ENCODE results near the gene TES.

The TES gene

GRCh38 chr7:116187400-116187799, 22.9 kb upstream of the TES start:
- no peak overlapping the region for H2BK12ac ChIP-seq (ENCODE audit: low read length)
- peaks cover 8 to 9% of the 10 kb centered on the region in 2 donors for H3K9me3 ChIP-seq (replicated peaks in 1 of 2; ENCODE audit: control insufficient read depth in 2 of 2, insufficient read depth in 1 of 2, low read depth in 1 of 2, low read length in 2 of 2)
- no peaks in the 10 kb centered on the region for H3K36me3 ChIP-seq (replicated peaks in 1 of 2; ENCODE audit: control insufficient read depth in 2 of 2, insufficient read depth in 2 of 2, low read length in 2 of 2)
- H3K4me1 ChIP-seq (ENCODE audit: control insufficient read depth in 2 of 2, insufficient read depth in 1 of 2, low read depth in 1 of 2, low read length in 2 of 2), result no peaks in the 10 kb centered on the region
- no CpG with 5 or more reads among the region's 1 CpG for WGBS, 2 donors (ENCODE audit: extremely low coverage in 2 of 2, insufficient read length in 2 of 2, insufficient replicate concordance in 1 of 2)
- H2AFZ ChIP-seq (ENCODE audit: low read length), result no peak overlapping the region
- DNase-seq (ENCODE audit: low spot score), result no peak
- H3K4me2 ChIP-seq (ENCODE audit: insufficient read depth, low read length, poor library complexity, severe bottlenecking), result no peak overlapping the region
- no peak overlapping the region for H3K9ac ChIP-seq (ENCODE audit: low read depth, low read length, poor library complexity)
- no peak overlapping the region for H2BK5ac ChIP-seq (ENCODE audit: low read length)
- no peak overlapping the region for H3K27ac ChIP-seq (replicated peaks; ENCODE audit: low read length)
- no peak overlapping the region for H3K14ac ChIP-seq (ENCODE audit: low read length)
- H3K79me1 ChIP-seq (ENCODE audit: low read depth, low read length), result no peaks in the 10 kb centered on the region
- H3K18ac ChIP-seq (ENCODE audit: low read length), result no peak overlapping the region
- H4K91ac ChIP-seq (ENCODE audit: low read depth, low read length, poor library complexity), result no peak overlapping the region
- H3K23ac ChIP-seq (ENCODE audit: low read depth, low read length, poor library complexity), result no peak overlapping the region
- no peak overlapping the region for H2BK120ac ChIP-seq (ENCODE audit: low read depth, low read length)
- H2BK15ac ChIP-seq (ENCODE audit: low read length), result no peak overlapping the region
- no peak overlapping the region for H2AK5ac ChIP-seq (ENCODE audit: low read depth, low read length)
- no peak overlapping the region for H4K8ac ChIP-seq (ENCODE audit: low read depth, low read length)
- no peak overlapping the region for H3K4ac ChIP-seq (ENCODE audit: low read length)
- no peak overlapping the region for H3K4me3 ChIP-seq (ENCODE audit: low read length in 2 of 2)
- H3K27me3 ChIP-seq (ENCODE audit: control insufficient read depth in 3 of 3, insufficient read depth in 3 of 3, low read depth in 1 of 3, low read length in 3 of 3), result peaks cover 0 to 2% (median 0%) of the 10 kb centered on the region in 3 experiments

GRCh38 chr7:116193329-116194087, 16.8 kb upstream of the TES start:
- no peak overlapping the region for H3K23ac ChIP-seq (ENCODE audit: low read depth, low read length, poor library complexity)
- H2BK5ac ChIP-seq (ENCODE audit: low read length), result no peak overlapping the region
- H3K9ac ChIP-seq (ENCODE audit: low read depth, low read length, poor library complexity), result no peak overlapping the region
- no peak overlapping the region for H3K4ac ChIP-seq (ENCODE audit: low read length)
- no peak for DNase-seq (ENCODE audit: low spot score)
- no peak overlapping the region for H2AK5ac ChIP-seq (ENCODE audit: low read depth, low read length)
- no peak overlapping the region for H3K4me2 ChIP-seq (ENCODE audit: insufficient read depth, low read length, poor library complexity, severe bottlenecking)
- H3K27me3 ChIP-seq (ENCODE audit: control insufficient read depth in 3 of 3, insufficient read depth in 3 of 3, low read depth in 1 of 3, low read length in 3 of 3), result no peaks in the 10 kb centered on the region
- H4K91ac ChIP-seq (ENCODE audit: low read depth, low read length, poor library complexity), result no peak overlapping the region
- no peak overlapping the region for H3K14ac ChIP-seq (ENCODE audit: low read length)
- H2BK120ac ChIP-seq (ENCODE audit: low read depth, low read length), result no peak overlapping the region
- no peaks in the 10 kb centered on the region for H3K4me1 ChIP-seq (ENCODE audit: control insufficient read depth in 2 of 2, insufficient read depth in 1 of 2, low read depth in 1 of 2, low read length in 2 of 2)
- no peaks in the 10 kb centered on the region for H3K9me3 ChIP-seq (replicated peaks in 1 of 2; ENCODE audit: control insufficient read depth in 2 of 2, insufficient read depth in 1 of 2, low read depth in 1 of 2, low read length in 2 of 2)
- H4K8ac ChIP-seq (ENCODE audit: low read depth, low read length), result no peak overlapping the region
- H2BK12ac ChIP-seq (ENCODE audit: low read length), result no peak overlapping the region
- H3K18ac ChIP-seq (ENCODE audit: low read length), result no peak overlapping the region
- H3K27ac ChIP-seq (replicated peaks; ENCODE audit: low read length), result no peak overlapping the region
- no peaks in the 10 kb centered on the region for H3K79me1 ChIP-seq (ENCODE audit: low read depth, low read length)
- WGBS, 2 donors (ENCODE audit: extremely low coverage in 2 of 2, insufficient read length in 2 of 2, insufficient replicate concordance in 1 of 2), result no CpG with 5 or more reads among the region's 5 CpGs
- no peak overlapping the region for H2BK15ac ChIP-seq (ENCODE audit: low read length)
- no peak overlapping the region for H3K4me3 ChIP-seq (ENCODE audit: low read length in 2 of 2)
- no peaks in the 10 kb centered on the region for H3K36me3 ChIP-seq (replicated peaks in 1 of 2; ENCODE audit: control insufficient read depth in 2 of 2, insufficient read depth in 2 of 2, low read length in 2 of 2)
- H2AFZ ChIP-seq (ENCODE audit: low read length), result no peak overlapping the region

- H2BK5ac ChIP-seq (ENCODE audit: low read length), result no peak overlapping the region
- H4K91ac ChIP-seq (ENCODE audit: low read depth, low read length, poor library complexity), result no peak overlapping the region
- H2BK12ac ChIP-seq (ENCODE audit: low read length), result no peak overlapping the region
- no peaks in the 10 kb centered on the region for H3K36me3 ChIP-seq (replicated peaks in 1 of 2; ENCODE audit: control insufficient read depth in 2 of 2, insufficient read depth in 2 of 2, low read length in 2 of 2)
- peaks cover 0 to 3% (median 0%) of the 10 kb centered on the region in 3 experiments for H3K27me3 ChIP-seq (ENCODE audit: control insufficient read depth in 3 of 3, insufficient read depth in 3 of 3, low read depth in 1 of 3, low read length in 3 of 3)
- no peak overlapping the region for H3K4me2 ChIP-seq (ENCODE audit: insufficient read depth, low read length, poor library complexity, severe bottlenecking)
- no peaks in the 10 kb centered on the region for H3K9me3 ChIP-seq (replicated peaks in 1 of 2; ENCODE audit: control insufficient read depth in 2 of 2, insufficient read depth in 1 of 2, low read depth in 1 of 2, low read length in 2 of 2)
- no peak overlapping the region for H2AK5ac ChIP-seq (ENCODE audit: low read depth, low read length)
- no peak overlapping the region for H2BK120ac ChIP-seq (ENCODE audit: low read depth, low read length)
- H4K8ac ChIP-seq (ENCODE audit: low read depth, low read length), result no peak overlapping the region
- no peaks in the 10 kb centered on the region for H3K4me1 ChIP-seq (ENCODE audit: control insufficient read depth in 2 of 2, insufficient read depth in 1 of 2, low read depth in 1 of 2, low read length in 2 of 2)
- H3K14ac ChIP-seq (ENCODE audit: low read length), result no peak overlapping the region
- no peak overlapping the region for H2BK15ac ChIP-seq (ENCODE audit: low read length)
- H3K4me3 ChIP-seq (ENCODE audit: low read length in 2 of 2), result no peak overlapping the region
- no peak overlapping the region for H3K27ac ChIP-seq (replicated peaks; ENCODE audit: low read length)
- H2AFZ ChIP-seq (ENCODE audit: low read length), result no peak overlapping the region
- no peak overlapping the region for H3K9ac ChIP-seq (ENCODE audit: low read depth, low read length, poor library complexity)
- no peak overlapping the region for H3K23ac ChIP-seq (ENCODE audit: low read depth, low read length, poor library complexity)
- H3K79me1 ChIP-seq (ENCODE audit: low read depth, low read length), result no peaks in the 10 kb centered on the region
- no peak for DNase-seq (ENCODE audit: low spot score)
- no peak overlapping the region for H3K4ac ChIP-seq (ENCODE audit: low read length)
- no peak overlapping the region for H3K18ac ChIP-seq (ENCODE audit: low read length)
- whole genome bisulfite sequencing, 2 donors (ENCODE audit: extremely low coverage in 2 of 2, insufficient read length in 2 of 2, insufficient replicate concordance in 1 of 2), result no CpG with 5 or more reads among the region's 2 CpGs
Measured at GRCh38 chr7:116194115-116194514, 16.2 kb upstream of the TES start.

GRCh38 chr7:116195451-116195850, 14.9 kb upstream of the TES start:
- no peaks in the 10 kb centered on the region for H3K4me1 ChIP-seq (ENCODE audit: control insufficient read depth in 2 of 2, insufficient read depth in 1 of 2, low read depth in 1 of 2, low read length in 2 of 2)
- no peak overlapping the region for H2BK120ac ChIP-seq (ENCODE audit: low read depth, low read length)
- no peak overlapping the region for H3K9ac ChIP-seq (ENCODE audit: low read depth, low read length, poor library complexity)
- H3K23ac ChIP-seq (ENCODE audit: low read depth, low read length, poor library complexity), result no peak overlapping the region
- no peak overlapping the region for H2AFZ ChIP-seq (ENCODE audit: low read length)
- no peak overlapping the region for H3K18ac ChIP-seq (ENCODE audit: low read length)
- WGBS, 2 donors (ENCODE audit: extremely low coverage in 2 of 2, insufficient read length in 2 of 2, insufficient replicate concordance in 1 of 2), result no CpG with 5 or more reads among the region's 1 CpG
- no peak overlapping the region for H3K4ac ChIP-seq (ENCODE audit: low read length)
- no peak overlapping the region for H4K91ac ChIP-seq (ENCODE audit: low read depth, low read length, poor library complexity)
- H3K36me3 ChIP-seq (replicated peaks in 1 of 2; ENCODE audit: control insufficient read depth in 2 of 2, insufficient read depth in 2 of 2, low read length in 2 of 2), result no peaks in the 10 kb centered on the region
- H3K27ac ChIP-seq (replicated peaks; ENCODE audit: low read length), result no peak overlapping the region
- no peak overlapping the region for H2BK12ac ChIP-seq (ENCODE audit: low read length)
- H2BK15ac ChIP-seq (ENCODE audit: low read length), result no peak overlapping the region
- no peak for DNase-seq (ENCODE audit: low spot score)
- H3K14ac ChIP-seq (ENCODE audit: low read length), result no peak overlapping the region
- no peak overlapping the region for H2AK5ac ChIP-seq (ENCODE audit: low read depth, low read length)
- no peak overlapping the region for H3K4me2 ChIP-seq (ENCODE audit: insufficient read depth, low read length, poor library complexity, severe bottlenecking)
- no peak overlapping the region for H3K4me3 ChIP-seq (ENCODE audit: low read length in 2 of 2)
- no peaks in the 10 kb centered on the region for H3K9me3 ChIP-seq (replicated peaks in 1 of 2; ENCODE audit: control insufficient read depth in 2 of 2, insufficient read depth in 1 of 2, low read depth in 1 of 2, low read length in 2 of 2)
- H3K27me3 ChIP-seq (ENCODE audit: control insufficient read depth in 3 of 3, insufficient read depth in 3 of 3, low read depth in 1 of 3, low read length in 3 of 3), result peaks cover 0 to 3% (median 0%) of the 10 kb centered on the region in 3 experiments
- no peak overlapping the region for H2BK5ac ChIP-seq (ENCODE audit: low read length)
- no peaks in the 10 kb centered on the region for H3K79me1 ChIP-seq (ENCODE audit: low read depth, low read length)
- no peak overlapping the region for H4K8ac ChIP-seq (ENCODE audit: low read depth, low read length)

Measured in neuronal stem cell (in vitro differentiated cells).